GM18507 (cell line): Measurements from ENCODE around the gene UCK2.

Experiments
- DNase-seq: peaks from one replicate; pipeline ENCODE4 v3.0.0; 2011; ENCODE audit warnings: low read depth; ENCODE audit not compliant: insufficient read length; ENCODE audit errors: extremely low spot score
- FAIRE-seq: peaks from 2 replicates; lab custom pipeline; 2011; peaks lifted over from hg19 to GRCh38; lab: Jason Lieb, UNC

The UCK2 gene

DNA sequence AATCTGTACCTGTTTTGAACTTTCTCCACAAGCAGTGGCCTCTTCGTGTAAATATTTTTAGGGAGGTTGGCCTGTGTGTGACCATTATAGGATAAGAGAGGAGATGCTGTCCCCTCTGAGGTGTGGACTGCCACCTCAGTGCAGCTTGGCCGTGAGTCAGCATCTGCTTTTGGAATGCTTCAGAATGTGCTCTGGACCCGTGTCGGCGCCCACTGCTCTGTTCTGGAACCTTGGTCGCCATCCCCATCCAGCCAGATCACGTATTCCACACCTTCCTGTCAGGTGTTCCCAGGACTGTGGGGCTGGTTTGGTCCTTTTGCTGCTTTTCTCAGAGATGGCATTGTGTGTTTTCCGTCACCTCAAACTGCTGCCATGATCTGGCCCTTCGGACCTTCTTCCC, 5.5 kb downstream of the UCK2 start:
- DNase-seq (no peak), FAIRE-seq (no peak)

- no peak for FAIRE-seq
Observed at GRCh38 chr1:165833358-165833757, 5.9 kb downstream of the UCK2 start.

DNA sequence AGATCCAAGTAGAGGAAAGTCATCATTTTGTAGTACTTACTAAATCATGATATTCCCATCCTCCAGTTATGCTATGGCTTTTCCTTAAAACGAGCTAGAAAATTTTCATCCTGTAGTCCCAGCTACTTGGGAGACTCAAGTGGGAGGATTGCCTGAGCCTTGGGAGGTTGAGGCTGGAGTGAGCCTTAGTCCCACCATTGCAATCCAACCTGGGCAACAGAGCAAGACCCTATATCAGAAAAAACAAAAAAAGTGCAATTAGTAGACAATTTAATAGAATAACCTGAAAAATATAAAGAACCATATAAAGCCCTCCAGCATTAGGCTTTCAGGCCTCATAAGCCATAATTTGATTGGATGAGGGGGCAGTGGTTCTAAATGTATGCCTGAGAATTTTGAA, 6.8 kb downstream of the UCK2 start:
- DNase-seq (no peak), FAIRE-seq (no peak)

More at GRCh38 chr1:165833358-165833757, 5.9 kb downstream of the UCK2 start:
- no peak for DNase-seq

GRCh38 chr1:165834881-165835280, 7.5 kb downstream of the UCK2 start:
- no peak for DNase-seq
- no peak for FAIRE-seq

GRCh38 chr1:165836664-165837482, 9.5 kb downstream of the UCK2 start:
- no peak for DNase-seq
- FAIRE-seq, result no peak

DNA sequence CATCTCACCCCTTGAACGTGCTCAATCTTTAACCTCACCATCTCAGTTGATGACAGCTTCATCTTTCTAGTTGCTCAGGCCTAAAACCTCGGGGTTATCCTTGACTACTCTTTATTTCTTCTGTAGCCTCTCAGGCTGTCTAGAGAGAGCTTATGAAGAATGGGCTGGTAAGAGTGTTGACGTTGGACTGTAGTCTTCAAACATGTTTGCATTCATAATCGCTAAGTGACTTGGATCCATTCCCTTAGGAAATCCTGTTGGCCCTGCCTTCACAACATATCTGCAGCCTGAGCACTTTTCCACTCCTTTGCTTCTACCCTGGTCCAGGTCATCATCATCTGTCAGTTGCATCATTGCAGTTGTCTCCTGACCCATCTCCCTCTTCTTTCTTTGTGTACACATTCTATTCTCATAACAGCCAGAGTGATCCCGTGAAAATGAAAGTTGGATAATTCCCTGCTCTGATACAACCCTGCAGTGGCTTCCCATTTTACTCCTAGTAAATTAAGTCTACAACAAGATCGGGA, 10.5 kb downstream of the UCK2 start:
- FAIRE-seq, result no peak
- DNase-seq, result no peak

- no peak for FAIRE-seq
Observed at GRCh38 chr1:165840423-165840822, 13.0 kb downstream of the UCK2 start.

DNA sequence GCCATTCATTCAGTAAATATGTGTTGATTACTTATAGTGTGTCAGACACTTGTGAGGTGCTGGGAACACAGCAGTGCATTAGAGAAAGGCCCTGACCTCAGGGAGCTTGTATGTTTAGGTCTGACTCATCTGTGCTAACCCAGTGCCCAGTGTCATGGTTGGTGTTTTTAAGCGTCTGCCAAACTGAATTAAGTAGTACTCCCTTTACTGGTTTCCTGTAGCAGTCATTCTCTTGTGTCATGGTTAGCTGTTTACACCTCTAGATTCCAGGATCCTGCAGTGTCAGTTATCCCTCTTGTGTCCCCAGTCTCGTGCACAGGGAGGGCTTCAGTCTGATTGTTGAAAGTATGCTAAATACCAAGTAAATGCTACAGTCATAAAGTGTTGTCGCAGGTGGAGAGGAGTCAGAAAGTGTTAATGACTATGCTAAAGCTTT, 14.2 kb downstream of the UCK2 start:
- FAIRE-seq (peak; percentile 48), DNase-seq (no peak)

More at GRCh38 chr1:165840423-165840822, 13.0 kb downstream of the UCK2 start:
- DNase-seq, result no peak

DNA sequence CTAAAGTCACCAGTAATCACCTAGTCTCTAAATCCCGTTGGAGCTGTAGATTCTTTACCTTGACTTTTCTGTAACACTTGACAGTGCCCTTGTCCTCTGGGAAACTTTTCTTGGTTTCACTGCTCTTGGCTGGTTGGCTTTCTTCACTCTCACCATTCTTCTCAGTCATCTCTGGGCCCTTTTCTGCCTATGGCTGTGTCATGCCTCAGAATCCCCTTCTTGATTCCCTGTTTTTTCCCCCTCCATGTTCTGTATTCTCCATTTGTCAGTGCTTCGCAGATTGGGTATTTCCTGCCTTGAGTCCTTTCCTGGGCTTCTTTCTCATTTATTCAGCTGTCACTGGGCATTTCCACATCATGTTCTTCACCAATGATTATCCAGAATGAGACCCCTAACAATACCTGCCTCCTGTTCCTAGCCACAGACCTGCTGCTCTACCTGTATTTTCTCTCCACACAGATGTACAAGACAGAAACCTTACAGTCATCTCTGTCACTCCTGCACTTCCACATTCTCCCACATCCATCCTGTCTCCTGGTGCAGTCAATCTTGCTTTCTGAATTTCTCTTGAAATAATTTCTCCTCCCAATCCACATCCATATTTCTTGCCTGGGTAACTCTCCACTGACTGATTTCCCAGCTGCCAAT, 14.7 kb downstream of the UCK2 start:
- no peak for DNase-seq
- no peak for FAIRE-seq

DNA sequence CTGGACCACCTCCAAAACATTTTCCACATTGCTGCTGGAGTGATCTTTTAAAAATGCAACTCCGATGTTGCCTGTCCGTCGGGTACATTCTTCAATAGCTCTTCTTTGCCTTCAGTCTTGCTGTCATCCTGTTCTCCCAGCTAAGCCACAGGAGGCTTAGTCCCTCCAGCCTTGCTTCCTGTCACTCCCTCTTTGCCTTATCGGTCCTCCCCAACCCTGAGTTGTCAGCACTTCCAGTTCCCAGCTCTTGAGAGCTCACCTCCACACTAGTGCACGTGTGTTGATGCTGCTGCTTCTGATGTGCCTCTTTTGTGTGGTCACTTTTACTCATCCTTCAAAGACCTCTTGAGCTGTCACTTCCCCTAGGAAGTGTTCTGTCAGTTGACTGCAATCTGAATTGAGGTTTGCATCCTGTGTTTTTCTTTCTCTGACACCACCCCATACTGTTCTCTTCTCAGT, 15.3 kb downstream of the UCK2 start:
- DNase-seq, result no peak
- peak; percentile 84 for FAIRE-seq

DNA sequence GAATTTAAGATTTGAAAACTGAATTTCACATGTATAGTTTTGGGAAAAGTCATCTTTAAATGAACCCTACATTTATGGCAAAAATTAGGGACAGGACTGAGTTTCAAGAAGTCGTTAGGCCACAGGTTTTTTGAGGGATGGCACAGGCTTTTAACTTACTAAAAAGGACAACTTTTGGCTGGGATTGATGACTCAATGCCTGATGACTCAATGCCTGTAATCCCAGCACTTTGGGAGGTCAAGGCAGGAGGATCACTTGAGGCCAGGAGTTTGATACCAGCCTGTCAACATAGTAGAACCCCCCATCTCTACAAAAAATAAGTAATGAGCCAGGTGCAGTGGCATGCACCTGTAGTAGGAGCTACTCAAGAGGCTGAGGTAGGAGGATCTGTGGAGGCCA, 15.9 kb downstream of the UCK2 start:
- FAIRE-seq (no peak), DNase-seq (no peak)

- FAIRE-seq (no peak), DNase-seq (no peak)
Observed at GRCh38 chr1:165844114-165844798, 16.8 kb downstream of the UCK2 start.

DNA sequence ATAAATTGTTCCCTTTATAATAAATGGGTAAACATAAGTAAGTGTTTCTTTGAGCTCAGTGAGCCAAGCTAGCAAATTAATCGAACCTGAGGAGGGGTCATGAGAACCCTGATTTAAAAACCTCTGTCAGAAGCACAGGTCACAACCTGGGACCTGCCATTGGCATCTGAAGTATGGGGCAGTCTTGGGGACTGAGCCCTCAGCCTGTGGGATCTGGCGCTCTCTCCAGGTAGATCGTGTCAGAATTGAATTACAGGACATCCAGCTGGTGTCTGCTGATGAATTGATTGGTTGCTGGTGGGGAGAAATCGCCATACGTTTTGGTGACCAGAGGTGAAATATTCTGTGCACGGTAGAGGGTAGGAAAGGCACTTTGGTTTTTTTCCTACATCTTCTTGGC, 17.5 kb downstream of the UCK2 start:
- DNase-seq, result no peak
- FAIRE-seq, result no peak

DNA sequence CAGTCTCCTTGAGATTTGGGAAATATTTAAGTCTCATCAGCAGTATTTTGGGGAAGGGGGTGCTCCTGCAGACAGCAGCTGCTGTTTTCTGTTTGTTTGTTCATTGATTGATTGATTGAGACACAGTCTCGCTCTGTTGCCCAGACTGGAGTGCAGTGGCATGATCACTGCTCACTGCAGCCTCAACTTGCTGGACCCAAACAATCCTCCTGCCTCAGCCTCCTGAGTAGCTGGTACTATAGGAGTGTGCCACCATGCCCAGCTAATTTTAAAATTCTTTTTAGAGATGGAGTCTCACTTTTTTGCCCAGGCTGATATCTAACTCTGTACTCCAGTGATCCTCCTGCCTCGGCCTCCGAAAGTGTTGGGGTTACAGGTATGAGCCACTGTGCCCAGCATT, 18.2 kb downstream of the UCK2 start:
- DNase-seq (no peak), FAIRE-seq (no peak)

GRCh38 chr1:165845992-165846748, 18.8 kb downstream of the UCK2 start:
- FAIRE-seq (no peak), DNase-seq (no peak)

DNA sequence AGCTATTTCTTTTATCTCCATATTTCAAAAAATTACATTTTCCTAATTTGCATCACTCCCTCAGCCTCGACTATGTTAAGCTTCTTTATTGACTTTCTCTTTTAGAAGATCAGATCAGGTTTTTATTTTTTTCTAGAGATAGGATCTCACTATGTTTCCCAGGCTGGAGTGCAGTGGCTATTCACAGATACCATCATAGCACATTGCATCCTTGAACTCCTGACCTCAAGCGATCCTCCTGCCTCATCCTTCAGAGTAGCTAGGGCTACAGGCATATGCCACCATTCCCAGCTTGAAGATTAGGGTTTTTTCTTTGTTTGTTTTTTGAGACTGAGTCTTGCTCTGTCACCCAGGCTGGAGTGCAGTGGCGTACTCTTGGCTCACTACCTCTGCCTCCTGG, 20.1 kb downstream of the UCK2 start:
- DNase-seq (no peak), FAIRE-seq (no peak)

GRCh38 chr1:165849353-165850133, 22.1 kb downstream of the UCK2 start:
- no peak for DNase-seq
- FAIRE-seq, result no peak

DNA sequence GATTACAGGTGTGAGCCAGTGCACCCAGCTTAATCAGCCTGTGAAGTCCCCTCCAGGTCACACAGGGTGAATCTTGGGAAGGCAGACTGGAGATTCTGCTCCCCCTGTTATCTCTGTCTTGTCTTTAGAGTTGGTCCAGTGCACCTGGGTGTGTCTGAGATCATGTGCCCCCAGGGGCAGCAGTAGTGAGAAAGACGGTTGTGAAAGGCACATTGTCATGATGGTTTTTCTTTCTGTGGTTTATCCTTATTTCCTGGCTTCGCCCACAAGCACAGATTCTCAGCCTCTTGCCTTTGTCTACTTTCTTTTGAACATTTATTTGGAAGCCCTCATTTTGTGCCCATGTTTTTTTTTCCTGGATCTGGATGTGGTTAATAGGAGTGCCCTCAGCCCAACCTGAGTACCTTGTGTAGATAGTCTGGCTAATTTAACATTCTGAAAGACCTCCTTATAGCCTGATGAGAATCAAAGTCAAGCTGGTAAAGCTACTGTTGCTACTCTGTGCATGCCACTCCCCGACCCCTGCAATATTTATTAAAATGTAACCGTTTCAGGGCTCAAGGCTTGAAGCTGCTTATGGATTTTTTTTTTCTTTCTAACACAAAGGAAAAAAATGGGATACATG, 23.7 kb downstream of the UCK2 start:
- DNase-seq (no peak), FAIRE-seq (peak; percentile 62)
